GM19328 (cell line): ENCODE results near the gene ICAM1.
"Not testable (repeated sequence)": the region's sequence is repeated elsewhere in the genome, so short reads cannot be mapped to it uniquely, and the experiment has no call there.

Experiments
- ATAC-seq: cut with Tn5 transposase; IDR thresholded peaks from one replicate; pipeline ENCODE4 v1.9.1; 2021; ENCODE audit warnings: mild to moderate bottlenecking, moderate library complexity; ENCODE audit not compliant: unreplicated experiment

The ICAM1 gene

DNA sequence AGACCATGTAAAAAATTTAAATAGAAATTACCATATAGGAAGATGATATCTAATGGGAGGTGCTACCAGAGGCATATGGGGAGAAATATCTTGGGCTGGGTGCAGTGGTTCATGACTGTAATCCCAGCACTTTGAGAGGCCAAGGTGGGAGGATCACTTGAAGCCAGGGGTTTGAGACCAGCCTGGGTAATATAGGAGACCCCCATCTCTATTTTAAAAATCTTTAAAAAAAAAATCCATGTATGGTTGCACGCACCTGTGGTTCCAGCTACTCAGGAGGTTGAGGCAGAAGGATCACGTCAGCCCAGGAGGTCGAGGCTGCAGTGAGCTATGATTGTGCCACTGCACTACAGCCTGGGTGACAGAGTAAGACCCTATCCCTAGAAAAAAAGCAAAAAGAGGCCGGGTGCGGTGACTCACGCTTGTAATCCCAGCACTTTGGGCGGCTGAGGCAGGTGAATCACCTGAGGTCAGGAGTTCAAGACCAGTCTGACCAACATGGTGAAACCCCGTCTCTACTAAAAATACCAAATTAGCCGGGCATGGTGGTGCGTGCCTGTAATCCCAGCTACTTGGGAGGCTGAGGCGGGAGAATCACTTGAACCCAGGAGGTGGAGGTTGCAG lies 29.0 kb upstream of the ICAM1 start:
- not testable (repeated sequence) for ATAC-seq

DNA sequence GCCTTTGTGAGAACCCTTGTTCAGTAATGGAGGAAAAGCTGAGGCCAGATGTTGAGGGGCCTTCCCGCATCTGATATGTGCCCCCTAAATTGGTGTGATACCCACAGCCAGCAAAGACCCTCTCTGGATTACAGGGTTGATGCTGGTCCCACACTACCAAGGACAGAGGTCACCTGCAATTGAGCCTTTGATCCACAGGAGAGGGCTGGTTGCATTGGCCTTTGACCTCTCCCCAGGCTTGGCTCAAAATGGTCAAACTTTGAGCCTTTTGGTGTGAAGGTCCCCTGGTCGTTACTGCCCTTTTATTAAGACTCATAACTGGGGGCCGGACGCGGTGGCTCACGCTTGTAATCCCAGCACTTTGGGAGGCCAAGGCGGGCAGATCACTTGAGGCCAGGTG lies 27.3 kb upstream of the ICAM1 start:
- no peak for ATAC-seq

DNA sequence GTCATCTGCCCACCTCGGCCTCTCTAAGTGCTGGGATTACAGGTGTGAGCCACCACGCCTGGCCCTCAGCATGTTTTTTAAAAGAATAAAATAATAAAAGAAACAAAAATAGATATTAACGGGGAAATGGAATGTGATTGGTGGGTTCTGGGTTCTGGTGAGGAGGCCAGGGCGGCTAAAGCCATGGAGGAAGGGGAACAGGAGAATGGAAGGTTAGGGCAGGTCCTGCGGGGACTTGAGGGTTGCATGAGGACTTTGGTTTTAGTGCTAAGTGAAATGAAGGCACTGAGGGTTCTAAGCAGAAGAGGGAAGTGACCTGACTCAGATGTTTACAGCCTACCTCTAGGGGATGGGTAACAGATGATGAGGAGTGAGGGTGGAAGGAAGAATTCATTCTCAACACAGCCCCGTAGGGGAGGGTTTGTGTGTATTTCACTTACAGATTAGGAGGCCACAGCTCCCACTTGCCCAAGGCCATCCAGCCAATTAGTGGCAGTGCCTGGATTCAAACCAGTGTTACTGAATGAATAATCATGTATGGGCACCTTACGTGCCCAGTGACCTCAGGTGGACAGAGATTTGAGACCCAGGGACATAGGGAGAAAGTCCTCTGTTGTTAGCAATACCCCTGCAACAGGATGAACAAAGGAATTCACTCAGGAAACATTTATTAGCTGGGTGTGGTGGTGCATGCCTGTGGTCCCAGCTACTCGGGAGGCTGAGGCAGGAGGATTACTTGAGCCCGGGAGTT lies 25.6 kb upstream of the ICAM1 start:
- ATAC-seq = no peak

DNA sequence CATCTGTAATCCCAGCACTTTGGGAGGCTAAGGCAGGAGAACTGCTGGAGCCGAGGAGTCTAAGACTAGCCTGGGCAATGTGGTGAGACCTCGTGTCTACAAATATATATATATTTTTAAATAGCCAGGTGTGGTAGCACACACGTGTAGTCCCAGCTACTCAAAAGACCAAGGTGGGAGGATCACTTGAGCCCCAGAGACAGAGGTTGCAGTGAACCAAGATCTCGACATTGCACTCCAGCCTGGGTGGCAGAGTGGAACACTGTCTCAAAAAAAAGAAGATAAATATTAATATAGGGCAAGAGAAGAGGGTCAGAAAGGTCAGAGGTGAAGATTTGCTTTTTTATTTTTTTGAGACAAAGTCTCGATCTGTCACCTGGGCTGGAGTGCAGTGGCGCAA lies 24.4 kb upstream of the ICAM1 start:
- ATAC-seq = no peak

DNA sequence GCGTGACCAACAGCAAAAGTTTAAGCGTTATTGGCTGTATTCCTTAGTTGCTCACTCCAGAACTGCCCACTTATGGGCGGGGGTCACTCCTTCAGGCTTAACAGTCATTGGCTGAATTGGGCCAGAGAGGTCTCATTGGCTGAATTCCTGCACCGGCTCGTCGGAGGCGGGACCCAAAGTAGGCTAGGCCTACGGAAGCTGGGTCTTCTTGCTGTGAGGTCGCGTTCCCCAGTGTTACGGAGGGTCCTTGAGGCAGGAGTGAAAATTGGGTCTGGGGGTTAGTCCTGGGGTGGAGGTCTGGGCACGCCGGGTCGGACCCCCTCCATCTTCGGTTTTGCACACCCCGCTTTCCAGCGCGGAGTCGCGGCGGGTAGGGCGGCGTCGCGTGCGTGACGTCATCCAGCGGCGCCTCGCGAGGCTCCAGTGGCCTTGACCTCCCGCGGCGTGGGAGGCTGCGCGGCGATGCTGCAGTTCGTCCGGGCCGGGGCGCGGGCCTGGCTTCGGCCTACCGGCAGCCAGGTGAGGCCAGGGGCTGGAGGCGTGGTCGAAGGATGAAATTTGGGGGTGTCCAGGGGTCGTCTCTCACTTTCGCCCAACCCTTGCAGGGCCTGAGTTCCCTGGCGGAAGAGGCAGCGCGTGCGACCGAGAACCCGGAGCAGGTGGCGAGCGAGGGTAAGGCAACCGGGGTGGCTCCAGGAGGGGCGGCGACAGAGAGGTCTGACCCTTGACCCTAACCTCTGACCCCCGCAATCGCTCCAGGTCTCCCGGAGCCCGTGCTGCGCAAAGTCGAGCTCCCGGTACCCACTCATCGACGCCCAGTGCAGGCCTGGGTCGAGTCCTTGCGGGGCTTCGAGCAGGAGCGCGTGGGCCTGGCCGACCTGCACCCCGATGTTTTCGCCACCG lies 18.9 kb upstream of the ICAM1 start, which contains the start of gene MRPL4:
Gene MRPL4 (plus strand): TSS at position 423 of the 903 bp plus-strand sequence. CDS start 40 bp downstream, at position 463.
- peak; percentile 92 for ATAC-seq

DNA sequence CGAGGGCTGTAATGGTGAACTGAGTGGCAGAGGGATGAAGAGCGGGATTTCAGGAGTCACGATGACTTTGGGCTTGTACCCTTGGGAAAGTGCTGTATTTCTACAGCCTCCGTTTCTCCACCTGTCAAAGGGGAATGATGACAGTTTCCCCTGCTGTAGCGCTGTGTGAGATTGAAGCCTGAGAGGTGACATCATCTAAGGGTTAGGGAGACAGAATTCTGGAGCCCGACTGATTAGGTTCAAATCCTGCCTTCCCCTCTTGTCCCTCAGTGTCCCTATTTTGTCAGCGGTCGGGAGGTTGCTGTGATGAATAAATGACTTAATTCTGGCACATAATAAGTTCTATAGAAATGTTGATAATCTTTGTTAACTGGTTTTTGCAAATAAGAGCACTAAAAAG lies 18.2 kb upstream of the ICAM1 start:
- no peak for ATAC-seq

DNA sequence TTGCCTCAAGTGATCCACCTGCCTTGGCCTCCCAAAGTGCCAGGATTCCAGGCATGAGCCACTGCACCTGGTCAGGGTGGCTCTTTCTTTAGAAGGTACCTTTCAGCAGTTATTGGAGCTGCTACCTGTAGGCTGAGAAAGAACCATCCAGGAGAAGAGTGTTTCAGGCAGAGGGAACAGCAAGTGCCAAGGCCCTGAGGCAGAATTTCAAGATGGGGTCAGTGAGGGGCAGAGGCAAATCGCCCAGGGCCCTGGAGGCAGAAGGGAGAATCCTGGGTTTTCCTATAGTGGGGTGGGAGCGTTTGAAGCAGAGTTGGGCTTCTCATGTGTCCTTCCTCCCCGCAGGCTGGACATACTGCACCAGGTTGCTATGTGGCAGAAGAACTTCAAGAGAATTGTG lies 16.7 kb upstream of the ICAM1 start:
- no peak for ATAC-seq

DNA sequence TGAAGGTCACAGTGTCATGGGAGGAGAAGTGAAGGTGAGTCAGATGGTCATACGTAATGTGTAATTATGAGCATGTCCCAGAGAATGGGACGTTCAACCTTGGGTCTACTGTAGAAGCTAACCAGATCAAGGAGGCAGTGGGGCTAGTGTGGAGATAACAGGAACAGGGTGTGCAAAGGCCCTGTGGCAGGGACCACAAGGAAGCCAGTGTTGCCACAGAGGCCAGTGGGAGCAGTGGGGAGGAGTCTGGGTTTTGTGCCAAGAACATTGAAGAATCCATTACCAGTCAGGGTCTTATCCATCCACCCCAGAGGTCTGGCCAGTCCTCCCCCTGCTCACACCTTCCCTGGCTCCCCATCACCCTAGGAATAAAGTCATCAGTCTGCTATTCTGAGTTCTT lies 15.6 kb upstream of the ICAM1 start:
- no peak for ATAC-seq

DNA sequence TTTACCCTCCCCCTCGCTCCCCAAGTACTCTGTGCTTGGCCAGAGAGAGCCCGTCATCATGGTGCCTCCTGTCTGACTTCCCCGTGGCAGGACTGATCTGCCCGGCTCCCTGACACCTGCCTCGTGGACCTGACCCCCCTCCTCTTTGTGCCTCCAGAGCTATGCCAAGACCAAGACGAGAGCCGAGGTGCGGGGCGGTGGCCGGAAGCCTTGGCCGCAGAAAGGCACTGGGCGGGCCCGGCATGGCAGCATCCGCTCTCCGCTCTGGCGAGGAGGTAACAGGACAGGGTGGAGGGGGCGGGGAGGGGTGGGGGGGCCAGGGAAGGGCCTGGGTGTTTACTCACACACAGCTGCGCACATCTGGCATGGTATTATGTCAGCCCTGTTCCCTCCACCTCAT lies 14.4 kb upstream of the ICAM1 start:
- ATAC-seq = no peak

DNA sequence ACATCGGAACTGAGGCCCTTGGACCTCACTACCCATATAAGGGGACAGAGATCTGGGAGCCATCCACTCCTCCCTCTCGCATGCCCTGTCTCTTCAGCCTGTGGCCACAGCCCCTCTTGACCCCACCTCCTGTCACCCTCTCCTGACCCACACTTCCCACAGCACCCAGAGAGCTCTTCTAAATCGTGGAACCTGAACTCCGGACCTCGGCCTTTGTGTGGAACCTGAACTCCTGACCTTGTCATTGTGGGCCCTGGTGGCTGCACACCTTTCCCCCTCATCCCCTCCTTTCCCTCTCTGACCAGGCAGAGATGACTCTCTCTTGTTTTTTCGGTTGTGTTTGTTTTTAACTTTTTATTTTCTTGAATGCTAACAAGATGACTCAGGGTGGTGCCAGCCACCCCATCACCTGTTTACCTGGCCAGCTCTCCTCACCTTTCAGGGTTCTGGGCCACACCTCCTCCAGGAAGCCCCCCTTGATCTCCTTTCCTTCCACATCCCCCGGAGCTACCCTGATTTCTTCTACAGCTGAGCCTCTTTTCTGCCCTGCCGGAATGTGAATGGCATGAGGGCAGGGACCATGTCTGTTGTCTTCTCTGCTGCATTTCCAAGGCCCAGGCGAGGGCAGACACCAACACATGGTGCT lies 13.8 kb upstream of the ICAM1 start:
- ATAC-seq = no peak

DNA sequence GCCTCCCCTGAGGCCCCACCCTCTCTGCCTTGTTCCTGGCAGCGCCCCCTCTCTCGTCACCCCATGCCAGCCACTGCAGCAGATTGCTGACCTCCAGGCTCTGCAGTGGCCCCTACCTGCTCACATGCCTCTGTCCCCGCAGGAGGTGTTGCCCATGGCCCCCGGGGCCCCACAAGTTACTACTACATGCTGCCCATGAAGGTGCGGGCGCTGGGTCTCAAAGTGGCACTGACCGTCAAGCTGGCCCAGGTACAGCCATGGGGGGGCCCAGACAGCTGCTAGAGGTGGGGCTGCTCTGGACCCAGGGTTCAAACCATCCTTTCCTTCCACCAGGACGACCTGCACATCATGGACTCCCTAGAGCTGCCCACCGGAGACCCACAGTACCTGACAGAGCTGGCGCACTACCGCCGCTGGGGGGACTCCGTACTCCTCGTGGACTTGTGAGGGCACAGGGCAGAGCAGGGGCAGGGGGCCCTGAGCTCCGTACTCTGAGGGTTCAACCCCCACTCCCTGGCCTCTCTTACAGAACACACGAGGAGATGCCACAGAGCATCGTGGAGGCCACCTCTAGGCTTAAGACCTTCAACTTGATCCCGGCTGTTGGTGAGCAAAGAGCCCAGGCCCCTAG lies 12.7 kb upstream of the ICAM1 start:
- no peak for ATAC-seq

DNA sequence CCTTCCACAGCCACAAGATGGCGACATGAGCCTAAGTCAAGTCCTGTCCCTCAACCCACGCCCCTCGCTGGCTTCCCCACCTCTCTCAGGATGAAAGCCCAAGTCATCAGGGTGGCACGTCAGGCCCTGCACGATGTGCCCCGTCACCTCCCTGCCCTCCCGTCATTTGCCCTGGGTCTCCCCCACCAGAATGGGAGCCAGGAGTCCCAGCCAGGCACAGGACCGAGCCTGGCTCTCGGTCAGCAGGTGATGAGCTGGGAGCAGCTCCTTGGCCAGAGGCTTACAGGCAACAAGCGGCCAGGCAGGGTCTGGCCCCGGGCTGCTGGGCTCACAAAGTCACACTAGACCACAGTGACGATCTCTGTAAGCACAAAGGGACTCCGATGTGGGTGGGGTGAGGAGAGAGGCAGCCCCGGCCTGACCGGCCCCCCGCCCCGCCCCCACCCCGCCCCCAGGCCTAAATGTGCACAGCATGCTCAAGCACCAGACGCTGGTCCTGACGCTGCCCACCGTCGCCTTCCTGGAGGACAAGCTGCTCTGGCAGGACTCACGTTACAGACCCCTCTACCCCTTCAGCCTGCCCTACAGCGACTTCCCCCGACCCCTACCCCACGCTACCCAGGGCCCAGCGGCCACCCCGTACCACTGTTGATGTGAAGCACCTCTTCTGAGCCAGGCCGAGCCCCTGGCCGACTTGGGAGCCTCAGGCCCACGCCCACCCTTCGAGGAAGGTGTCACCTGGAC lies 11.6 kb upstream of the ICAM1 start:
- ATAC-seq = no peak

DNA sequence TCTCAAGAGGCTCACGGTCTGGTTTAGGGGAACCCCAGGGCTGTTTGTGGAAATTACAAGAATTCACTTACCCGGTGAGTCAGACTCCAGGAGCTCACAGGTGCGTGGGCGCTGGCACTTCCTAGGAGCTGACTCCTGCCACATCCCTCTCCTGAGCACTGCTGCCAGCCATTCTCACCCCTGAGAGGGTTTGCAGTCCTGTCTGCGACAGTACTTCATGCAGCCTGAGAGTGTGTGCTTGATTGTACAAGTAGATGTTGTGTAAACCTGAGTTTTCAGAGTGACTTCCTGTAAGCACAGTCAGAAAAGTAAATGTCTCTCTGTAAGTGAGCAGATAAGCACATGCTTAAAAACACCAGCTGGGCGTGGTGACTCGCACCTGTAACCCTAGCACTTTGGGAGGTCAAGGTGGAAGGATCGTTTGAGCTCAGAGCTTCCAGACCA lies 10.8 kb upstream of the ICAM1 start:
- ATAC-seq = no peak

DNA sequence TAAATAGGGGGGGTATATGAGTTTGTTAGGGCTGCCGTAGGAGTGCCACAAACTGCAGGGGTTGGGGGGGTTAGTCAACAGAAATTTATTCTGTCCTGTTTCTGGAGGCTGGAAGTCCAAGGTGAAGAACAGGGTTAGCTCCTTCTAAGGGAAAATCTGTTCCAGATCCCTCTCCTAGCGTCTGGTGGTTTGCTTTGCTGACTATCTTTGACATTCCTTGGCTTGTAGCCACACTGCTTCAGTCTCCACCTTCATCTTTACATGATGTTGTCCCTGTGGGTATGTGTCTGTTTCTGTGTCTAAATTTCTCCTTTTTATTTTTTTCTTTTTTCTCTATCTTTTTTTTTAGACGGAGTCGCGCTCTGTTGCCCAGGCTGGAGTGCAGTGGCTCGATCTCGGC lies 8.1 kb upstream of the ICAM1 start:
- no peak for ATAC-seq

DNA sequence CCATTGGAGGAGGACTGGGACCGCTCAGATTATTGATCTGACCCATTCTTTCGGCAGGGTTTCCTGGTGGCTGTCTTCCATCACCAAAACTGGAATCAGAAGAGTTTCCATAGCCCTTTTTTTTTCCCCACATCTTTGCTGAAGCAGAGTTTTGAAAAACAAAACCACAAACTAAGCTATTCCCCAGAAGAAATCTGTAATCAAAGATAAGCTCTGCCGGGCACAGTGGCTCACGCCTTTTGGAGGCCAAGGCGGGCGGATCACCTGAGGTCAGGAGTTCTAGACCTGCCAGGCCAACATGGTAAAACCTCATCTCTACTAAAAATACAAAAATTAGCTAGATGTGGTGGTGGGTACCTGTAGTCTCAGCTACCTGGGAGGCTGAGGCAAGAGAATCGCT lies 4.2 kb upstream of the ICAM1 start:
- no peak for ATAC-seq

DNA sequence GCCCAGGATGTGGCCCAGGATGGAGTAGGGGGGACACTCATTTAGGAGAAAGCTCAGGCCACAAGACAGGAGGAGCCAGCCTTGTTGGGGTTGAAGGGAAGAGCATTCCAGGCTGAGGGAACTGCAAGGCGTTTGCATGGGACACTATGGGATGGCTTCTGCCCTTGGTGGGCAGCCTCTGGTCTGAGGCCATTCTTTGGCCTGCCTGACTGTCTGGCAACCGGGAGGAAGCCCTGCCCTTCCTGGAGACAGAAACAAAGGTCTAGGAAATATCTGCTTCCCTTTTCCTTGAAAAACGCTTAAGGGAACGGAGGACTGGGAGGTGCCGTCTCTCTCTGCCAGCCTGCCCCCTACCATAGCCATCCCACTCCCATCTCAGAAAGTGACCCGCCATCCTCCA lies 2.8 kb upstream of the ICAM1 start:
- ATAC-seq = no peak

DNA sequence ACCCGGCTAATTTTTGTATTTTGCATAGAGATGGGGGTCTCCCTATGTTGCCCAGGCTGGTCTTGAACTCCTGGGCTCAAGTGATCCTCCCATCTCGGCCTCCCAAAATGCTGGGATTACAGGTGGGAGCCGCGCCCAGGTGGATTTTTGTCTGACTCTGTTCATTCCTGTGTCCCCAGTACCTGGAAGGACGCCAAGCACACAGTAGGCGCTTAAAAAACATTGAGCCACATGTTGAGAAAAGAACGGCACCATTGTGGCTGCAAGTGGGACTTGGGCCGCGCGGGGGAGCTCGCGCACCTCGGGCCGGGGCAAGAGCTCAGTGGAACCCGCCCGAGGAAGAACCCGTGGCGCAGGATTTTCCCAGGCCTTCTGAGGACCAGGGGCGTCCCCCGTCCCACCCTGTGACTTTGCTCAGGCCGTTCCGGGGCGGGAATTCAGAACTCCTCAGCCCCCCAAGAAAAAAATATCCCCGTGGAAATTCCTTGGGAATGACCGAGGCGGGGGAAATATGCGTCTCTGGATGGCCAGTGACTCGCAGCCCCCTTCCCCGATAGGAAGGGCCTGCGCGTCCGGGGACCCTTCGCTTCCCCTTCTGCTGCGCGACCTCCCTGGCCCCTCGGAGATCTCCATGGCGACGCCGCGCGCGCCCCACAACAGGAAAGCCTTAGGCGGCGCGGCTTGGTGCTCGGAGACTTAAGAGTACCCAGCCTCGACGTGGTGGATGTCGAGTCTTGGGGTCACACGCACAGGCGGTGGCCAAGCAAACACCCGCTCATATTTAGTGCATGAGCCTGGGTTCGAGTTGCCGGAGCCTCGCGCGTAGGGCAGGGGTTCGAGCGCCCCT lies 1.4 kb upstream of the ICAM1 start:
- no peak for ATAC-seq

DNA sequence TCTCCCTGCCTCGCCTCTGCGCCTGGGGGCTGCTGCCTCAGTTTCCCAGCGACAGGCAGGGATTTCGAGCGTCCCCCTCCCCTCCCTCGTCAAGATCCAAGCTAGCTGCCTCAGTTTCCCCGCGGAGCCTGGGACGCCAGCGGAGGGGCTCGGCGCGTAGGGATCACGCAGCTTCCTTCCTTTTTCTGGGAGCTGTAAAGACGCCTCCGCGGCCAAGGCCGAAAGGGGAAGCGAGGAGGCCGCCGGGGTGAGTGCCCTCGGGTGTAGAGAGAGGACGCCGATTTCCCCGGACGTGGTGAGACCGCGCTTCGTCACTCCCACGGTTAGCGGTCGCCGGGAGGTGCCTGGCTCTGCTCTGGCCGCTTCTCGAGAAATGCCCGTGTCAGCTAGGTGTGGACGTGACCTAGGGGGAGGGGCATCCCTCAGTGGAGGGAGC lies 722 bp upstream of the ICAM1 start:
- no peak for ATAC-seq

DNA sequence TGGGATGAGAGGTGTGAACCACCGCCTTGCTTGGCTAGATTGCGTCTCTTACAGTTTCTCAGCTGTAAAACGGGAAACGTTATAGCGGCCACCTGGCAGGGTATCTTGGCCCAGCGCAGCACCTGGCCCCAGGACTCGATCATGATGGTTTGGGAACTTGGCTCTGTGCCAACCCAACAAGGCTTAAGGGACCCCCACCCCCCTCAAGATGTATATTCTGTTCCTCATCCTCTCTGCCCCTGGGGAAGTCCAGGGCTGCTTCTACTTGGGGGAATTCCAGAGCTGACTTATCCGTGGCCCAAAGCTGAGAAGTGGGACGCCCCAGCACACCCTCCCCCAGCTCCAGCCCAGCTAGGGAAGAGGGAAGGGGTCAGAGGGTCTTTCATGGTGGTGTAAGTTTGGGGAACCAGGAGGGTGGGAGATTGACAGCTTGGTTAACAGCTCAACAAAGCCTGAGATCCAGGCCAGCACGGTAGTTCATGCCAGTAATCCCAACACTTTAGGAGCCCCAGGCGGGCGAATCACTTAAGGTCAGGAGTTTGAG lies 695 bp downstream of the ICAM1 start:
- no peak for ATAC-seq
